ENCODE results near the gene SSH2.
"Not testable (repeated sequence)": the region's sequence is repeated elsewhere in the genome, so short reads cannot be mapped to it uniquely, and the experiment has no call there.

The SSH2 gene

GRCh38 chr17:29728490-29728889 is 201.5 kb downstream of the SSH2 start:
- H3K9me3 ChIP-seq (ENCODE audit: severe bottlenecking), result peaks cover 3% of the 10 kb centered on the region
- TF ChIP-seq, protein P1, sequence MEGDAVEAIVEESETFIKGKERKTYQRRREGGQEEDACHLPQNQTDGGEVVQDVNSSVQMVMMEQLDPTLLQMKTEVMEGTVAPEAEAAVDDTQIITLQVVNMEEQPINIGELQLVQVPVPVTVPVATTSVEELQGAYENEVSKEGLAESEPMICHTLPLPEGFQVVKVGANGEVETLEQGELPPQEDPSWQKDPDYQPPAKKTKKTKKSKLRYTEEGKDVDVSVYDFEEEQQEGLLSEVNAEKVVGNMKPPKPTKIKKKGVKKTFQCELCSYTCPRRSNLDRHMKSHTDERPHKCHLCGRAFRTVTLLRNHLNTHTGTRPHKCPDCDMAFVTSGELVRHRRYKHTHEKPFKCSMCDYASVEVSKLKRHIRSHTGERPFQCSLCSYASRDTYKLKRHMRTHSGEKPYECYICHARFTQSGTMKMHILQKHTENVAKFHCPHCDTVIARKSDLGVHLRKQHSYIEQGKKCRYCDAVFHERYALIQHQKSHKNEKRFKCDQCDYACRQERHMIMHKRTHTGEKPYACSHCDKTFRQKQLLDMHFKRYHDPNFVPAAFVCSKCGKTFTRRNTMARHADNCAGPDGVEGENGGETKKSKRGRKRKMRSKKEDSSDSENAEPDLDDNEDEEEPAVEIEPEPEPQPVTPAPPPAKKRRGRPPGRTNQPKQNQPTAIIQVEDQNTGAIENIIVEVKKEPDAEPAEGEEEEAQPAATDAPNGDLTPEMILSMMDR (IDR thresholded peaks at IDR 0.05; ENCODE audit: low read depth, low read length), result no peak
- no peaks in the 10 kb centered on the region for H3K27me3 ChIP-seq (ENCODE audit: insufficient read depth, low read depth, severe bottlenecking)
- H3K36me3 ChIP-seq, result no peaks in the 10 kb centered on the region
- no peak overlapping the region for H3K4me3 ChIP-seq (ENCODE audit: low read depth, low read length)
- no peak overlapping the region for H3K27ac ChIP-seq
- DNase-seq, result no peak

DNA sequence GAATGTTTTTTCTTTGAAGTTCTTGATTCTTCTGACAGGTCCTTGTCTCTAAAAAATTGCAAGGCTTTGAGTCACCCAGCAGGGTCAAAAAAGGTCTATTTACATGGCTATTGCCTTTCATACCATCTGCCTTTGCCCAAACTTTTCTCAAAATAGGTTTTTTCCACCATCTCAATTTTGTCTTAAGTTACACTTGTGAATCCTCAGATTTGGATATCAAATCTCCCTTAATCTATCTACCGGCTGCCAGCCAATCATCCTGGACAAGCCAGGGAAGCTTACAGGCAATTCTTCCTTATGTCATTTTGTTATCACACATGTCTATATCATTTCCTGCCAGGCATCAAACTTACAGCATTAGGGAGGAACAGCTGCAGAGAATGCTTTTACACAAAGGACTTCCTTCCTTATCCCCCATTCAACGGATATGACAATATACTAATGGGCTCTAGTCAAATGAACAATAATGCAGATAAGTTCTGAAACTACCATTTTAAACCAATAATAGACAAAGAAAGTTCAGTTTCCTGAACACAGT is 203.2 kb downstream of the SSH2 start:
- H3K36me3 ChIP-seq, result no peaks in the 10 kb centered on the region
- TF ChIP-seq, protein P1 (IDR thresholded peaks at IDR 0.05; ENCODE audit: low read depth, low read length), result no peak
- H3K27ac ChIP-seq, result no peak overlapping the region
- H3K27me3 ChIP-seq (ENCODE audit: insufficient read depth, low read depth, severe bottlenecking), result no peaks in the 10 kb centered on the region
- H3K9me3 ChIP-seq (ENCODE audit: severe bottlenecking), result peaks cover 3% of the 10 kb centered on the region
- no peak overlapping the region for H3K4me3 ChIP-seq (ENCODE audit: low read depth, low read length)
- no peak for DNase-seq

DNA sequence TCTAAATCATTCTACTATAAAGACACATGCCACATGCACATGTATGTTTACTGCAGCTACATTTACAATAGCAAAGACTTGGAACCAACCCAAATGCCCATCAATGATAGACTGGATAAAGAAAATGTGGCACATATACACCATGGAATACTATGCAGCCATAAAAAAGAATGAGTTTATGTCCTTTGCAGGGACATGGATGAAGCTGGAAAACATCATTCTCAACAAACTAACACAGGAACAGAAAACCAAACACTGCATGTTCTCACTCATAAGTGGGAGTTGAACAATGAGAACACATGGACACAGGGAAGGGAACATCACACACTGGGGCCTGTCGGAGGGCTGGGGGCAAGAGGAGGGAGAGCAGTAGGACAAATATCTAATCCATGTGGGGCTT is 204.6 kb downstream of the SSH2 start:
- not testable (repeated sequence) for H3K36me3 ChIP-seq, H3K27ac ChIP-seq, DNase-seq

DNA sequence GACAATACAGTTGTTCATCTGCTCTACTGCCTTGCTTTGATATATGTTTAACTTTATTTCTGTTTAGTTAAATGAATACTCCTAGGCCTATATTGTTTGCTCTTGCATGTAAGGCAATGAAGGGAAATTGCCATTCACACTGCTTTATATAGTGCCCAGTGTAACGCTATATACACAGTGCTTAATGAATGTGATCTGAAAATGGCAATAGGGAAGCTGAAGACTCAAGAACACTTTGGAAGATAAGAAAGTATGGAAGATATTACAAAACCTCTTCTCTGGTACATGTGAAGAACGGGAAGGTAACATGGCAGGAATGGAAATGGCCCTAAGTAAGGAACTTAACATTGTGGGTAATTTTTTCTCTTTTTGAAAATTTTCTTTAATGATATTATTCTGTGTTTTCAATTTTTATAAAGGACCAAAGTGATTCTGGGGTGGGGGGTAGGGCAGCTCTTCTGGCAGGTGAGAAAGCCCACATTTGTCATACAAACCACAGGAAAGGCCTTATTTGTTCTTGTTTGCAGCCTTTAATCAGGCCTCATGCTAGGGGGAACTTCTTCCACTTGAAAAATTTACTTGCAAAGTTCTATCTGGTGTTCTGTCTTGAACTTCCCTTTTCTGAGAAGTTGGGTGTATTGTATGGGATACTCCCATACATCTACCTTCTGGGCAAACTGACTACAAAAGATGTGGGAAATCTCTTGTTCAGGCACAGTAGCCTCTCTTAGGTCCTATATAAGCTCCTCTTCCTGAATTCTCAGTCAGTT is 206.6 kb downstream of the SSH2 start:
- TF ChIP-seq, protein P1 (IDR thresholded peaks at IDR 0.05; ENCODE audit: low read depth, low read length), result no peak
- Histone ChIP-seq H3K36me3 (no peaks in the 10 kb centered on the region), H3K27me3 (ENCODE audit: insufficient read depth, low read depth, severe bottlenecking) (no peaks in the 10 kb centered on the region), H3K4me3 (ENCODE audit: low read depth, low read length) (no peak overlapping the region), H3K27ac (no peak overlapping the region), H3K9me3 (ENCODE audit: severe bottlenecking) (peaks cover 2% of the 10 kb centered on the region)
- DNase-seq, result no peak

More for the DNA sequence above, 204.6 kb downstream of the SSH2 start:
- H3K9me3 ChIP-seq (ENCODE audit: severe bottlenecking); H3K27me3 ChIP-seq (ENCODE audit: insufficient read depth, low read depth, severe bottlenecking); H3K4me3 ChIP-seq (ENCODE audit: low read depth, low read length): not testable (repeated sequence)

- H3K9me3 ChIP-seq (ENCODE audit: severe bottlenecking), result no peaks in the 10 kb centered on the region
- DNase-seq, result no peak
- no peaks in the 10 kb centered on the region for H3K27me3 ChIP-seq (ENCODE audit: insufficient read depth, low read depth, severe bottlenecking)
- TF ChIP-seq, protein P1 (IDR thresholded peaks at IDR 0.05; ENCODE audit: low read depth, low read length), result no peak
- no peaks in the 10 kb centered on the region for H3K36me3 ChIP-seq
- no peak overlapping the region for H3K4me3 ChIP-seq (ENCODE audit: low read depth, low read length)
- H3K27ac ChIP-seq, result no peak overlapping the region
Observed at GRCh38 chr17:29722411-29723198, 207.4 kb downstream of the SSH2 start.

DNA sequence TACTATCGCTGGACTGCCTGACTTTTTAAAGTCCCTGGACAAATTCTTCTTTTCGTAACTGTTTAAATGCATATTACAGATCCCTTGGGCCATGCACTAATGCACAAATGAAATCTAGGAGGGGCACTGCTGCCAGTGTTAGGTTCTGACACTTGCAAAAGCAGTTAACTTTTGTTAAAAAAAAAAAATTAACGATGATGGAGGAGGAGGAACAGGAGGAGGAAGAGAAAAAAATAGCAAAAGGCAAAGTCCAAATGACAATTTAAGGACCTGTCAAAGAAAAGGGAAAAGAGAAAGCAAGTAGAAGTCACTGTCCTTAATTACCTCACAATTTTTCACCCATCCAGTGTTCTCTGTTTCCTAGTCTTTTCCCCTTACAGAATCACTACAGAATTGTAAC is 209.5 kb downstream of the SSH2 start:
- Histone ChIP-seq H3K27ac (no peak overlapping the region), H3K36me3 (no peaks in the 10 kb centered on the region; the same call in 1 of the 2 replicates), H3K27me3 (ENCODE audit: insufficient read depth, low read depth, severe bottlenecking) (no peaks in the 10 kb centered on the region), H3K4me3 (ENCODE audit: low read depth, low read length) (no peak overlapping the region), H3K9me3 (ENCODE audit: severe bottlenecking) (no peaks in the 10 kb centered on the region)
- DNase-seq, result no peak
- TF ChIP-seq, protein P1 (IDR thresholded peaks at IDR 0.05; ENCODE audit: low read depth, low read length), result no peak

Measured in WERI-Rb-1 (cell line).